HepG2 (cell line): ENCODE data around the gene NOC2L. TPM values are rescaled to one million over a fixed set of nuclear protein-coding genes. Genes with fewer than 3 reads are reported as not detected.

Experiments
- ATAC-seq: fragments of 200-7000 bp; cut with Tn5 transposase; 3 replicates; pipeline ENCODE4 v1.9.1; 2020; ENCODE audit warnings: mild to moderate bottlenecking, moderate library complexity
- BruUV-seq: library from RNA; stranded (reverse); fragments of 400-500 nt; replicated peaks from 2 replicates; lab custom pipeline; 2021; lab: Mats Ljungman, UMichigan
- CTCF ChIA-PET: fragments of 300-600 bp; formaldehyde crosslinking; extraction: SDS; loops from one replicate; lab custom pipeline; 2021; ENCODE audit warnings: low total read pairs, inconsistent platforms, low intra/inter-chr PET ratio; lab: Yijun Ruan, JAX
- POLR2A ChIA-PET: fragments of 350-600 bp; sonication (Branson Sonifier 250); formaldehyde crosslinking; loops from one replicate; lab custom pipeline; 2020; ENCODE audit warnings: antibody characterized with exemption, inconsistent platforms; lab: Yijun Ruan, JAX
- DNase-seq: peaks from one replicate; pipeline ENCODE4 v3.0.0-alpha.2; 2015; ENCODE audit warnings: low spot score
- FAIRE-seq: peaks from 3 replicates; lab custom pipeline; 2011; peaks lifted over from hg19 to GRCh38; lab: Jason Lieb, UNC
- H2AFZ ChIP-seq: one replicate; pipeline ENCODE4 v1.6.1; 2011; ENCODE audit warnings: low read length, inconsistent platforms
- H3K27ac ChIP-seq: fragments of 300-600 bp; 3 replicates; pipeline ENCODE4 v1.8.0; 2011; ENCODE audit warnings: mixed run types, mild to moderate bottlenecking, mixed read lengths, low read length, inconsistent platforms; ENCODE audit not compliant: insufficient read depth; ENCODE audit errors: extremely low read length
- H3K27me3 ChIP-seq, 2 experiments: fragments of 200-600 bp in 1 of 2; 2 replicates in 1 of 2; 3 replicates in 1 of 2; pipeline versions ENCODE4 v1.6.0 to v1.8.0; 2011; ENCODE audit warnings: low read length in 2 of 2, mild to moderate bottlenecking in 2 of 2, moderate library complexity in 2 of 2, inconsistent platforms in 1 of 2; ENCODE audit not compliant: insufficient read depth in 2 of 2, control insufficient read depth in 1 of 2
- H3K36me3 ChIP-seq, 2 experiments: fragments of 200-600 bp in 1 of 2; replicated peaks in 1 of 2; 2 replicates in 1 of 2; 3 replicates in 1 of 2; pipeline versions ENCODE4 v1.5.1 to v1.8.0; 2011; ENCODE audit warnings: low read length in 2 of 2, inconsistent platforms in 1 of 2; ENCODE audit not compliant: insufficient read depth in 2 of 2, control insufficient read depth in 1 of 2
- H3K4me1 ChIP-seq: 2 replicates; pipeline ENCODE4 v1.5.1; 2012; ENCODE audit warnings: low read length, inconsistent platforms; ENCODE audit not compliant: insufficient read depth
- H3K4me2 ChIP-seq: 2 replicates; pipeline ENCODE4 v1.6.0; 2011; ENCODE audit warnings: low read depth, low read length, inconsistent platforms
- H3K4me3 ChIP-seq, 3 experiments: fragments of 200-600 bp in 1 of 3; sonication (generic), shearing (Covaris generic) in 1 of 3; replicated peaks in 1 of 3; 2 replicates each; pipeline ENCODE4 v1.5.1; 2011 to 2016; ENCODE audit warnings: low read length in 3 of 3, inconsistent platforms in 2 of 3, low read depth in 2 of 3, mild to moderate bottlenecking in 2 of 3, control low read depth in 1 of 3, mixed read lengths in 1 of 3; ENCODE audit not compliant: insufficient read depth in 1 of 3
- H3K79me2 ChIP-seq: one replicate; pipeline ENCODE4 v1.6.1; 2011; ENCODE audit warnings: low read length, inconsistent platforms; ENCODE audit not compliant: insufficient read depth
- H3K9ac ChIP-seq: 2 replicates; pipeline ENCODE4 v1.6.0; 2011; ENCODE audit warnings: mild to moderate bottlenecking, low read depth, low read length, inconsistent platforms; ENCODE audit not compliant: insufficient read depth
- H3K9me3 ChIP-seq: 2 replicates; pipeline ENCODE4 v1.5.1; 2012; ENCODE audit warnings: mild to moderate bottlenecking, low read length
- H4K20me1 ChIP-seq: 2 replicates; pipeline ENCODE4 v1.6.0; 2011; ENCODE audit warnings: inconsistent platforms, mild to moderate bottlenecking, low read length, moderate library complexity; ENCODE audit not compliant: insufficient read depth
- AGO1 ChIP-seq: fragments of 200-400 bp; formaldehyde crosslinking; IDR thresholded peaks from 2 replicates; pipeline ENCODE4 v1.6.1; 2017; ENCODE audit warnings: mild to moderate bottlenecking, low read depth, low read length, moderate library complexity; ENCODE audit not compliant: poor library complexity, severe bottlenecking
- ETV6 ChIP-seq: sonication (generic); formaldehyde crosslinking; conservative IDR thresholded peaks from 2 replicates; pipeline ENCODE4 v1.4.0; 2020; ENCODE audit warnings: missing genetic modification reagents
- FOSL1 ChIP-seq: sonication (generic); formaldehyde crosslinking; IDR thresholded peaks from 2 replicates; pipeline ENCODE4 v1.9.0; 2021; ENCODE audit warnings: missing genetic modification reagents, borderline replicate concordance
- GFI1 ChIP-seq: sonication (generic); formaldehyde crosslinking; IDR thresholded peaks from 2 replicates; pipeline ENCODE4 v1.5.0; 2020; ENCODE audit warnings: missing genetic modification reagents, mild to moderate bottlenecking, borderline replicate concordance
- IRX3 ChIP-seq: sonication (generic); formaldehyde crosslinking; IDR thresholded peaks from 2 replicates; pipeline ENCODE4 v1.8.1; 2023; ENCODE audit warnings: mild to moderate bottlenecking, low read depth, missing genetic modification reagents, borderline replicate concordance
- ISX ChIP-seq: sonication (generic); formaldehyde crosslinking; conservative IDR thresholded peaks from 2 replicates; pipeline ENCODE4 v1.5.0; 2020; ENCODE audit warnings: missing genetic modification reagents
- JARID2 ChIP-seq: sonication (generic); formaldehyde crosslinking; IDR thresholded peaks from 2 replicates; pipeline ENCODE4 v1.8.1; 2023; ENCODE audit warnings: missing genetic modification reagents, inconsistent platforms; ENCODE audit not compliant: insufficient replicate concordance
- KDM2A ChIP-seq: sonication (generic); formaldehyde crosslinking; IDR thresholded peaks from 2 replicates; pipeline ENCODE4 v1.4.0; 2020; ENCODE audit warnings: low read depth, missing genetic modification reagents, borderline replicate concordance
- LCORL ChIP-seq, 2 experiments: fragments of 450-650 bp in 1 of 2; sonication (generic) in 1 of 2; formaldehyde crosslinking in 1 of 2; IDR thresholded peaks; 2 replicates each; pipeline versions ENCODE4 v1.5.0 to v1.6.1; 2017 to 2020; ENCODE audit warnings: antibody characterized with exemption in 1 of 2, missing genetic modification reagents in 1 of 2
- MXD4 ChIP-seq: IDR thresholded peaks from 2 replicates; pipeline ENCODE4 v1.6.1; 2016; ENCODE audit warnings: mild to moderate bottlenecking, missing biosample characterization, missing genetic modification reagents
- WIZ ChIP-seq: sonication (generic); formaldehyde crosslinking; IDR thresholded peaks from 2 replicates; pipeline ENCODE4 v1.5.1; 2020; ENCODE audit warnings: mild to moderate bottlenecking, missing genetic modification reagents
- ZNF326 ChIP-seq: sonication (generic); formaldehyde crosslinking; IDR thresholded peaks from 2 replicates; pipeline ENCODE4 v1.4.0; 2020; ENCODE audit warnings: missing genetic modification reagents, borderline replicate concordance
- ZNF329 ChIP-seq: sonication (generic); formaldehyde crosslinking; IDR thresholded peaks from 2 replicates; pipeline ENCODE4 v1.9.0; 2021; ENCODE audit warnings: low read depth, mild to moderate bottlenecking, missing genetic modification reagents
- ZNF564 ChIP-seq: sonication (generic); formaldehyde crosslinking; IDR thresholded peaks from 2 replicates; pipeline ENCODE4 v1.8.1; 2023; ENCODE audit warnings: mild to moderate bottlenecking, missing genetic modification reagents
- ZNF841 ChIP-seq: sonication (generic); formaldehyde crosslinking; IDR thresholded peaks from 2 replicates; pipeline ENCODE4 v1.8.1; 2023; ENCODE audit warnings: missing genetic modification reagents, borderline replicate concordance
- whole genome bisulfite sequencing: methylation state at CpG from one replicate; pipeline ENCODE4 v1.1.6; 2017; ENCODE audit warnings: low lambda C conversion rate; 5-methylcytosine and 5-hydroxymethylcytosine counted together
- in situ Hi-C: cut with HindIII; loops from 2 replicates; pipeline ENCODE4 v1.10.0; 2017; ENCODE audit warnings: low pct_unique_long_range_greater_than_20kb; ENCODE audit not compliant: extremely low pct_ligation_motif_present
- intact Hi-C: fragments of 100-400 bp; cut with micrococcal nuclease; formaldehyde crosslinking; loops from one replicate; pipeline ENCODE4 v1.10.0; 2022; ENCODE audit not compliant: unreplicated experiment
- polyA plus RNA-seq, 8 experiments: library from polyadenylated mRNA; depleted of rRNA in 3 of 8; stranded (reverse) in 7 of 8; unstranded in 1 of 8; fragments of >200 nt; fragmentation: Illumina TruSeq in 4 of 8; extraction: Trizol in 4 of 8; gene quantifications; 2 replicates each; pipeline versions ENCODE4 v1.2.1 to v1.2.3, GENCODE V29; 2011 to 2016; ENCODE audit warnings: low read depth in 4 of 8, missing spikeins in 1 of 8, mixed read lengths in 1 of 8; ENCODE audit not compliant: insufficient read depth in 1 of 8
- total RNA-seq, 5 experiments: library from RNA; depleted of rRNA; stranded (reverse); fragments of >200 nt; fragmentation: Illumina TruSeq; extraction: Trizol; gene quantifications; 2 replicates each; pipeline ENCODE4 v1.2.3, GENCODE V29; 2016; ENCODE audit warnings: low read depth in 1 of 5
- TF ChIP-seq, protein P1 (sequence below): sonication (generic); formaldehyde crosslinking; IDR thresholded peaks from 2 replicates; pipeline ENCODE4 v1.8.1; 2022; ENCODE audit warnings: mild to moderate bottlenecking, missing genetic modification reagents
- TF ChIP-seq, protein P2 (sequence below): sonication (generic); formaldehyde crosslinking; IDR thresholded peaks from 2 replicates; pipeline ENCODE4 v1.5.1; 2020; ENCODE audit warnings: missing genetic modification reagents, mild to moderate bottlenecking, borderline replicate concordance
- TF ChIP-seq, protein P3 (sequence below): sonication (generic); formaldehyde crosslinking; IDR thresholded peaks from 2 replicates; pipeline ENCODE4 v1.4.0; 2020; ENCODE audit warnings: mild to moderate bottlenecking, missing genetic modification reagents
- TF ChIP-seq, protein P4 (sequence below): sonication (generic); formaldehyde crosslinking; IDR thresholded peaks from 2 replicates; pipeline ENCODE4 v1.8.1; 2022; ENCODE audit warnings: low read depth, mild to moderate bottlenecking, missing genetic modification reagents

Gene NOC2L
- total and polyA plus RNA-seq, 2 of the 13 experiments (the other 11 are each of a cell fraction or from before 2014, with no cell fraction given) = 32.0 to 103 TPM

GRCh38 chr1:942411-942821 is 16.6 kb downstream of the NOC2L start:
- WGBS = 65% methylated on average over 5 of the region's 48 CpGs
- H3K79me2 ChIP-seq = no peaks in the 10 kb centered on the region
- no TSS peak for BruUV-seq
- peak overlapping the region; percentile 12; the same call in 1 of the 2 replicates for H3K4me2 ChIP-seq
- ChIA-PET POLR2A (interaction anchor here (0.6 kb wide), 1 partner anchor 17 kb away, joined by 4 read pairs; the partner anchor contains the start of gene NOC2L), CTCF (no interaction called here)
- in situ Hi-C loops (no loop called here), intact Hi-C loops (no loop called here)
- DNase-seq (no peak), FAIRE-seq (no peak), ATAC-seq (no peak)
- peaks cover 32% of the 10 kb centered on the region for H3K4me1 ChIP-seq
- peaks cover 14 to 36% of the 10 kb centered on the region in 2 experiments for H3K27me3 ChIP-seq
- peak overlapping the region in 1 of 3 experiments; percentile 65; a peak in 1 of 6 replicates for H3K4me3 ChIP-seq
- no peak overlapping the region for H3K9ac ChIP-seq
- H4K20me1 ChIP-seq = 0 out of 2 replicates have a peak, but pooled peaks cover 5% of the 10 kb centered on the region
- no peak overlapping the region for H3K27ac ChIP-seq
- no peaks in the 10 kb centered on the region for H3K9me3 ChIP-seq
- no peak overlapping the region for H2AFZ ChIP-seq
- H3K36me3 ChIP-seq = peaks cover 9 to 17% of the 10 kb centered on the region in 2 experiments; a peak in 4 of 5 replicates
- TF ChIP-seq ZNF564 (CRISPR knock-in tag) = no peak
- no peak for TF ChIP-seq MXD4 (CRISPR knock-in tag)
- TF ChIP-seq AGO1 = peak; percentile 14
- no peak for TF ChIP-seq ZNF841 (CRISPR knock-in tag)
- TF ChIP-seq, protein P1, sequence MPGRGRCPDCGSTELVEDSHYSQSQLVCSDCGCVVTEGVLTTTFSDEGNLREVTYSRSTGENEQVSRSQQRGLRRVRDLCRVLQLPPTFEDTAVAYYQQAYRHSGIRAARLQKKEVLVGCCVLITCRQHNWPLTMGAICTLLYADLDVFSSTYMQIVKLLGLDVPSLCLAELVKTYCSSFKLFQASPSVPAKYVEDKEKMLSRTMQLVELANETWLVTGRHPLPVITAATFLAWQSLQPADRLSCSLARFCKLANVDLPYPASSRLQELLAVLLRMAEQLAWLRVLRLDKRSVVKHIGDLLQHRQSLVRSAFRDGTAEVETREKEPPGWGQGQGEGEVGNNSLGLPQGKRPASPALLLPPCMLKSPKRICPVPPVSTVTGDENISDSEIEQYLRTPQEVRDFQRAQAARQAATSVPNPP (CRISPR knock-in tag) = no peak
- TF ChIP-seq ZNF329 (CRISPR knock-in tag) = no peak
- TF ChIP-seq JARID2 (CRISPR knock-in tag) = no peak
- no peak for TF ChIP-seq IRX3
- no peak for TF ChIP-seq ZNF326 (CRISPR knock-in tag)
- no peak for TF ChIP-seq GFI1 (CRISPR knock-in tag)
- TF ChIP-seq, protein P2, sequence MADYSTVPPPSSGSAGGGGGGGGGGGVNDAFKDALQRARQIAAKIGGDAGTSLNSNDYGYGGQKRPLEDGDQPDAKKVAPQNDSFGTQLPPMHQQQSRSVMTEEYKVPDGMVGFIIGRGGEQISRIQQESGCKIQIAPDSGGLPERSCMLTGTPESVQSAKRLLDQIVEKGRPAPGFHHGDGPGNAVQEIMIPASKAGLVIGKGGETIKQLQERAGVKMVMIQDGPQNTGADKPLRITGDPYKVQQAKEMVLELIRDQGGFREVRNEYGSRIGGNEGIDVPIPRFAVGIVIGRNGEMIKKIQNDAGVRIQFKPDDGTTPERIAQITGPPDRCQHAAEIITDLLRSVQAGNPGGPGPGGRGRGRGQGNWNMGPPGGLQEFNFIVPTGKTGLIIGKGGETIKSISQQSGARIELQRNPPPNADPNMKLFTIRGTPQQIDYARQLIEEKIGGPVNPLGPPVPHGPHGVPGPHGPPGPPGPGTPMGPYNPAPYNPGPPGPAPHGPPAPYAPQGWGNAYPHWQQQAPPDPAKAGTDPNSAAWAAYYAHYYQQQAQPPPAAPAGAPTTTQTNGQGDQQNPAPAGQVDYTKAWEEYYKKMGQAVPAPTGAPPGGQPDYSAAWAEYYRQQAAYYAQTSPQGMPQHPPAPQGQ (CRISPR knock-in tag) = no peak
- TF ChIP-seq WIZ (CRISPR knock-in tag) = no peak
- no peak for TF ChIP-seq ISX (CRISPR knock-in tag)
- TF ChIP-seq, protein P3, sequence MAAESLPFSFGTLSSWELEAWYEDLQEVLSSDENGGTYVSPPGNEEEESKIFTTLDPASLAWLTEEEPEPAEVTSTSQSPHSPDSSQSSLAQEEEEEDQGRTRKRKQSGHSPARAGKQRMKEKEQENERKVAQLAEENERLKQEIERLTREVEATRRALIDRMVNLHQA (CRISPR knock-in tag) = no peak
- peak; percentile 2; the same call in 1 of the 2 replicates for TF ChIP-seq KDM2A
- TF ChIP-seq, protein P4, sequence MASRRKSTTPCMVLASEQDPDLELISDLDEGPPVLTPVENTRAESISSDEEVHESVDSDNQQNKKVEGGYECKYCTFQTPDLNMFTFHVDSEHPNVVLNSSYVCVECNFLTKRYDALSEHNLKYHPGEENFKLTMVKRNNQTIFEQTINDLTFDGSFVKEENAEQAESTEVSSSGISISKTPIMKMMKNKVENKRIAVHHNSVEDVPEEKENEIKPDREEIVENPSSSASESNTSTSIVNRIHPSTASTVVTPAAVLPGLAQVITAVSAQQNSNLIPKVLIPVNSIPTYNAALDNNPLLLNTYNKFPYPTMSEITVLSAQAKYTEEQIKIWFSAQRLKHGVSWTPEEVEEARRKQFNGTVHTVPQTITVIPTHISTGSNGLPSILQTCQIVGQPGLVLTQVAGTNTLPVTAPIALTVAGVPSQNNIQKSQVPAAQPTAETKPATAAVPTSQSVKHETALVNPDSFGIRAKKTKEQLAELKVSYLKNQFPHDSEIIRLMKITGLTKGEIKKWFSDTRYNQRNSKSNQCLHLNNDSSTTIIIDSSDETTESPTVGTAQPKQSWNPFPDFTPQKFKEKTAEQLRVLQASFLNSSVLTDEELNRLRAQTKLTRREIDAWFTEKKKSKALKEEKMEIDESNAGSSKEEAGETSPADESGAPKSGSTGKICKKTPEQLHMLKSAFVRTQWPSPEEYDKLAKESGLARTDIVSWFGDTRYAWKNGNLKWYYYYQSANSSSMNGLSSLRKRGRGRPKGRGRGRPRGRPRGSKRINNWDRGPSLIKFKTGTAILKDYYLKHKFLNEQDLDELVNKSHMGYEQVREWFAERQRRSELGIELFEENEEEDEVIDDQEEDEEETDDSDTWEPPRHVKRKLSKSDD (CRISPR knock-in tag) = peak; percentile 21; the same call in 1 of the 2 replicates
- no peak for TF ChIP-seq LCORL (IDR thresholded peaks at IDR 0.05)
- no peak for TF ChIP-seq LCORL (CRISPR knock-in tag; IDR thresholded peaks at IDR 0.05)
- no peak for TF ChIP-seq ETV6 (CRISPR knock-in tag)
- TF ChIP-seq FOSL1 (CRISPR knock-in tag) = no peak
